BLaER1 (cell line): Measurements from ENCODE around the gene RBM48.

ENCODE experiments used
- H3K27ac ChIP-seq: shearing (Covaris generic); formaldehyde crosslinking; 2 replicates; pipeline ENCODE4 v1.8.1; 2022
- H3K27me3 ChIP-seq: shearing (Covaris generic); formaldehyde crosslinking; 2 replicates; pipeline ENCODE4 v1.8.1; 2022
- H3K36me3 ChIP-seq: shearing (Covaris generic); formaldehyde crosslinking; 2 replicates; pipeline ENCODE4 v1.8.1; 2022
- H3K4me1 ChIP-seq: shearing (Covaris generic); formaldehyde crosslinking; 2 replicates; pipeline ENCODE4 v1.8.1; 2022
- H3K4me2 ChIP-seq: shearing (Covaris generic); formaldehyde crosslinking; 2 replicates; pipeline ENCODE4 v1.8.1; 2022
- H3K4me3 ChIP-seq: shearing (Covaris generic); formaldehyde crosslinking; 2 replicates; pipeline ENCODE4 v1.8.1; 2022
- H3K9ac ChIP-seq: shearing (Covaris generic); formaldehyde crosslinking; 2 replicates; pipeline ENCODE4 v1.8.1; 2022
- H3K9me3 ChIP-seq: shearing (Covaris generic); formaldehyde crosslinking; 2 replicates; pipeline ENCODE4 v1.8.1; 2022
- H4K20me1 ChIP-seq: shearing (Covaris generic); formaldehyde crosslinking; 2 replicates; pipeline ENCODE4 v1.8.1; 2022
- Cebpa-rat ChIP-seq: shearing (Covaris generic); IDR thresholded peaks from 2 replicates; pipeline ENCODE4 v1.8.1; 2022

RBM48 gene

GRCh38 chr7:92503767-92504166, 24.8 kb upstream of the RBM48 start:
- Histone ChIP-seq H3K4me3 (no peak overlapping the region), H3K4me1 (no peaks in the 10 kb centered on the region), H3K36me3 (peaks cover 75% of the 10 kb centered on the region), H3K27me3 (no peaks in the 10 kb centered on the region), H3K4me2 (no peak overlapping the region), H3K9ac (no peak overlapping the region), H3K27ac (no peak overlapping the region), H4K20me1 (no peaks in the 10 kb centered on the region), H3K9me3 (no peaks in the 10 kb centered on the region)
- TF ChIP-seq Cebpa-rat: no peak

- TF ChIP-seq Cebpa-rat: no peak
- no peaks in the 10 kb centered on the region for H4K20me1 ChIP-seq
- no peaks in the 10 kb centered on the region for H3K27me3 ChIP-seq
- H3K4me1 ChIP-seq: no peaks in the 10 kb centered on the region
- no peaks in the 10 kb centered on the region for H3K9me3 ChIP-seq
- peaks cover 67% of the 10 kb centered on the region for H3K36me3 ChIP-seq
- H3K9ac ChIP-seq: no peak overlapping the region
- H3K4me3 ChIP-seq: no peak overlapping the region
- H3K27ac ChIP-seq: no peak overlapping the region
- H3K4me2 ChIP-seq: no peak overlapping the region
These were observed 24.0 kb upstream of the RBM48 start for GRCh38 chr7:92504563-92504962.

- H3K27ac ChIP-seq: no peak overlapping the region
- peaks cover 59% of the 10 kb centered on the region for H3K36me3 ChIP-seq
- no peak overlapping the region for H3K4me3 ChIP-seq
- no peak overlapping the region for H3K4me2 ChIP-seq
- H3K9me3 ChIP-seq: no peaks in the 10 kb centered on the region
- H4K20me1 ChIP-seq: no peaks in the 10 kb centered on the region
- no peak for TF ChIP-seq Cebpa-rat
- no peak overlapping the region for H3K9ac ChIP-seq
- no peaks in the 10 kb centered on the region for H3K27me3 ChIP-seq
- H3K4me1 ChIP-seq: no peaks in the 10 kb centered on the region
These were observed 22.2 kb upstream of the RBM48 start for GRCh38 chr7:92506363-92506762.

GRCh38 chr7:92508946-92509345, 19.6 kb upstream of the RBM48 start:
- no peak overlapping the region for H3K27ac ChIP-seq
- H3K4me1 ChIP-seq: no peaks in the 10 kb centered on the region
- H3K27me3 ChIP-seq: no peaks in the 10 kb centered on the region
- H3K4me2 ChIP-seq: no peak overlapping the region
- TF ChIP-seq Cebpa-rat: no peak
- H3K9me3 ChIP-seq: no peaks in the 10 kb centered on the region
- no peak overlapping the region for H3K4me3 ChIP-seq
- H3K9ac ChIP-seq: no peak overlapping the region
- H4K20me1 ChIP-seq: no peaks in the 10 kb centered on the region
- H3K36me3 ChIP-seq: peaks cover 62% of the 10 kb centered on the region

DNA sequence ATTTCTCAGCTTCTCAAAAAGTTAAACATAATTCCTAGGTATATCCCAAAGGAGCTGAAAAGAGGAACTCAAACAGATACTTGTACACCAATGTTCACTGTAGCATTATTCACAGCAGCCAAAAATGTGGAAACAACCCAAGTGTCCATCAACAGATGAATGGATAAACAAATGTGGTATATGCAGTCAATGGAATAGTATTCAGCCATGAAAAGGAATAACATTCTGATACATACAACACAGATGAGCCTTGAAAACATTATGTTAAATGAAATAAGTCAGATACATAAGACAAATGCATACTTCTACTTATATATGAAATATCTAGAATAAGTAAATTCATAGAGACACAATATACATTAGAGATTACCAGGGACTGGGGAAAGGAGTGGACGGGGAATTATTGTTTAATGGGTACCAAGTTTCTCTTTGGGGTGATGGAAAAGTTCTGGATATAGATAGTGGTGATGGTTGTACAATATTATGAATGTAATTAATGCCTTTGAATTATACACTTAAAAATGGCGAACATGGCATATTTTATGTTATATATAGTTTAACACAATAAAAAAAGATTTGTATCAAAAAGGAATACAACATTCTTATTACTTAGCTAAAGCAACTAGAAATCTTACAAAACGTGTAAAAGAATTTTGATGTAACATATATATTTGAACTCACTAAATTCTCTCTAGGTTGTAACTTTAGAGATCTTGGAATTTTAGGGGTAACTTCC, 15.3 kb upstream of the RBM48 start:
- no peak overlapping the region for H3K4me3 ChIP-seq
- H4K20me1 ChIP-seq: no peaks in the 10 kb centered on the region
- no peak overlapping the region for H3K9ac ChIP-seq
- no peaks in the 10 kb centered on the region for H3K9me3 ChIP-seq
- H3K4me1 ChIP-seq: no peaks in the 10 kb centered on the region
- TF ChIP-seq Cebpa-rat: no peak
- peaks cover 60% of the 10 kb centered on the region for H3K36me3 ChIP-seq
- no peak overlapping the region for H3K4me2 ChIP-seq
- no peak overlapping the region for H3K27ac ChIP-seq
- H3K27me3 ChIP-seq: no peaks in the 10 kb centered on the region

GRCh38 chr7:92517631-92518030, 11.0 kb upstream of the RBM48 start:
- Histone ChIP-seq H3K27ac (no peak overlapping the region), H4K20me1 (no peaks in the 10 kb centered on the region), H3K4me1 (no peaks in the 10 kb centered on the region), H3K4me2 (no peak overlapping the region), H3K36me3 (peaks cover 51% of the 10 kb centered on the region), H3K27me3 (no peaks in the 10 kb centered on the region), H3K9ac (no peak overlapping the region), H3K4me3 (no peak overlapping the region), H3K9me3 (no peaks in the 10 kb centered on the region)
- no peak for TF ChIP-seq Cebpa-rat

- H4K20me1 ChIP-seq: no peaks in the 10 kb centered on the region; the same call in 1 of the 2 replicates
- H3K4me1 ChIP-seq: no peaks in the 10 kb centered on the region
- H3K4me2 ChIP-seq: no peak overlapping the region
- peaks cover 34% of the 10 kb centered on the region for H3K36me3 ChIP-seq
- no peaks in the 10 kb centered on the region for H3K27me3 ChIP-seq
- H3K9me3 ChIP-seq: no peaks in the 10 kb centered on the region
- TF ChIP-seq Cebpa-rat: no peak
- H3K4me3 ChIP-seq: no peak overlapping the region
- no peak overlapping the region for H3K27ac ChIP-seq
- H3K9ac ChIP-seq: no peak overlapping the region
These were observed 8.6 kb upstream of the RBM48 start for GRCh38 chr7:92520024-92520423.

- no peaks in the 10 kb centered on the region for H3K27me3 ChIP-seq
- H3K4me3 ChIP-seq: no peak overlapping the region
- H3K36me3 ChIP-seq: peaks cover 13% of the 10 kb centered on the region
- H3K9ac ChIP-seq: no peak overlapping the region
- H3K4me2 ChIP-seq: no peak overlapping the region
- H3K27ac ChIP-seq: no peak overlapping the region
- H4K20me1 ChIP-seq: no peaks in the 10 kb centered on the region; the same call in 1 of the 2 replicates
- no peaks in the 10 kb centered on the region for H3K9me3 ChIP-seq
- H3K4me1 ChIP-seq: peaks cover 15% of the 10 kb centered on the region
- no peak for TF ChIP-seq Cebpa-rat
These were observed 5.5 kb upstream of the RBM48 start for GRCh38 chr7:92523110-92523509.

DNA sequence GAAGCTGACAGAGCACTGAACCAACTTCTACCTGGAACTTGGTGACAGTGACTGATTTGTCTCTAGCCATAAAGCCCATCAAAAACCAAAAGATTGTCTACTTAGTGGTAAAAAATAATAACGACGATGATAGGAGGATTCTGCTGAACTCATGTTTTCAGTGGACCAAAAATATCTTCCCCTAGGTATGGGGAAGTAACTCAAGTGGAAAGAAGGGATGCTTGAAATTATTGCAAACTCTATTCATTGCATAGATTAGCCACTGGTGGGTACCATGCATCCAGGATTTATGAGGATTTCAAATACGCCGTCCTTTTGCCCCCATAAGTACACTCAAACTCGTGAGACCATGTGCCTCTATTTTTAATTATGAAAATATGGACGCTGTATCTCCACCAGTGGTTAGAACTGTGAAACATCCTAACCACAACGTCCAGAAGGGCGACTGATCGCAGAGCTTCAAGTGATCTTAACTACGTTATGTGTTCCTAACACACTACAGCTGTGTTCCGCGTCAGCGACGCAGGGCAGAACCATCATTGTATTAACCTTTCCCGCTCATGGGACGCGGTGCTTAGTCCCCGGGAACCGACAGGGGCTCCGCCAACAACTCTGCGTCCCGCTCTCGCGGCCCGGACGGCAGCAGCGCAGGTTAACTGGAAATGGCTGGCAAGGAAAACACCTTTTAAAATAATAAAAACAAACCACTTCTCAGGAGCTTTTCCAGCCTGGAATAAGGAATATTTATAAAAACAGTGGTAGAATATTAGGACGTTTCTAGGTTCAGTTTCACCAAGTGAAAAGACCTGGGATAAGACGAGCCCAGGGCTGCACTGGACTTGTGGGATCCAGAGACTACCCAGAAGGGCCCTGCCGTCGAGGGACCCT, 1.1 kb upstream of the RBM48 start:
- peaks cover 29% of the 10 kb centered on the region for H3K36me3 ChIP-seq
- H4K20me1 ChIP-seq: no peaks in the 10 kb centered on the region; the same call in 1 of the 2 replicates
- peak overlapping the region; percentile 84 for H3K4me2 ChIP-seq
- H3K4me3 ChIP-seq: peak overlapping the region; percentile 98
- H3K4me1 ChIP-seq: peaks cover 24% of the 10 kb centered on the region
- H3K27ac ChIP-seq: peak overlapping the region; percentile 83
- H3K27me3 ChIP-seq: no peaks in the 10 kb centered on the region
- H3K9ac ChIP-seq: peak overlapping the region; percentile 84
- TF ChIP-seq Cebpa-rat: no peak
- H3K9me3 ChIP-seq: no peaks in the 10 kb centered on the region

DNA sequence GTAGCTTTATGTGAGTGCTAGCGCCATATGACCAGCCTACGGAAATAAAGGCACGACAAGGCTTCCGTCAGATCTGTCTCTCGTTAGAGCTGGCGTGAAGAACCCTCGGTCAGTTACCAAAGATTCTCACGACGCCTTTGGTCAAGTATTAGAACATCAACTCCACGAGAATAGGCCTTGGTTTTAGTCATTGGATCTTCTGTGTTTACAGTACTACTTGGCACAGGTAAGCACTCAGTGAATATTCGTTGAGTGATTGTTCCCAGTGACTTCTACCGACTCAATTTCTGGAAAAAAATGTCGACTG, 316 bp downstream of the RBM48 start:
- no peaks in the 10 kb centered on the region; the same call in 1 of the 2 replicates for H4K20me1 ChIP-seq
- peaks cover 42% of the 10 kb centered on the region for H3K36me3 ChIP-seq
- no peaks in the 10 kb centered on the region for H3K9me3 ChIP-seq
- peak overlapping the region; percentile 83 for H3K27ac ChIP-seq
- H3K27me3 ChIP-seq: no peaks in the 10 kb centered on the region
- TF ChIP-seq Cebpa-rat: no peak
- peak overlapping the region; percentile 91 for H3K4me2 ChIP-seq
- H3K4me1 ChIP-seq: peaks cover 24% of the 10 kb centered on the region
- H3K9ac ChIP-seq: peak overlapping the region; percentile 90
- peak overlapping the region; percentile 98 for H3K4me3 ChIP-seq
